Left renal cortex interstitium (tissue), 4 donors: ENCODE results near the gene PCBP1. TPM values are rescaled to one million over a fixed set of nuclear protein-coding genes. Genes with fewer than 3 reads are reported as not detected.
"Not testable (repeated sequence)": the region's sequence is repeated elsewhere in the genome, so short reads cannot be mapped to it uniquely, and the experiment has no call there.

Source experiments
- DNase-seq, 4 donors: peaks; one replicate each; pipeline ENCODE4 v3.0.0-alpha.2; 2013; ENCODE audit warnings: low read depth in 4 of 4, low spot score in 2 of 4, missing footprints in 1 of 4
- polyA plus RNA-seq, 4 donors: library from polyadenylated mRNA; unstranded; fragments of 120-200 nt; gene quantifications; one replicate each; pipeline ENCODE4 v1.2.1, GENCODE V29; 2013; ENCODE audit not compliant: insufficient read length in 4 of 4

Gene PCBP1
- polyA plus RNA-seq, 4 donors = 250 to 363 (median 301) TPM

- no peak for DNase-seq
Measured at GRCh38 chr2:70080610-70081200, 6.6 kb upstream of the PCBP1 start.

- DNase-seq = no peak
Measured at GRCh38 chr2:70081221-70081620, 6.1 kb upstream of the PCBP1 start.

- no peak for DNase-seq
Measured at GRCh38 chr2:70083344-70084156, 3.7 kb upstream of the PCBP1 start.

GRCh38 chr2:70084973-70085710 lies 2.1 kb upstream of the PCBP1 start:
- DNase-seq = no peak

GRCh38 chr2:70085711-70086277 lies 1.5 kb upstream of the PCBP1 start:
- DNase-seq = no peak

- peak in 2 of 4 donors; percentile 62 to 81 for DNase-seq
Measured at GRCh38 chr2:70086278-70086837, 919 bp upstream of the PCBP1 start.

- peak in 1 of 4 donors; percentile 33 for DNase-seq
Measured at GRCh38 chr2:70087702-70088597, 673 bp downstream of the PCBP1 start.

- DNase-seq = no peak
Measured at GRCh38 chr2:70088598-70089219, 1.4 kb downstream of the PCBP1 start.

GRCh38 chr2:70089220-70089982 lies 2.1 kb downstream of the PCBP1 start:
- DNase-seq = peak in 1 of 4 donors; percentile 34

- no peak for DNase-seq
Measured at GRCh38 chr2:70089983-70090525, 2.8 kb downstream of the PCBP1 start.

GRCh38 chr2:70090706-70091334 lies 3.5 kb downstream of the PCBP1 start:
- no peak for DNase-seq

GRCh38 chr2:70091364-70091763 lies 4.1 kb downstream of the PCBP1 start:
- DNase-seq = no peak

GRCh38 chr2:70091816-70092215 lies 4.5 kb downstream of the PCBP1 start:
- no peak for DNase-seq

- not testable (repeated sequence) for DNase-seq
Measured at GRCh38 chr2:70092576-70093243, 5.4 kb downstream of the PCBP1 start.

- no peak for DNase-seq
Measured at GRCh38 chr2:70094171-70094977, 7.1 kb downstream of the PCBP1 start.

GRCh38 chr2:70094978-70095719 lies 7.9 kb downstream of the PCBP1 start:
- no peak for DNase-seq
